ENCODE data around the gene SMARCC1. TPM values are rescaled to one million over a fixed set of nuclear protein-coding genes. Genes with fewer than 3 reads are reported as not detected.
A peak's percentile ranks its signal among the peaks of the same experiment; 100 is the strongest.

Gene SMARCC1
- total RNA-seq, 1 experiment from 2014 or later: 130 TPM

- H3K27ac ChIP-seq: no peak overlapping the region
- H3K9me3 ChIP-seq (ENCODE audit: insufficient read depth, low read depth): no peaks in the 10 kb centered on the region
- ChIA-PET CTCF (no interaction called here), POLR2A (ENCODE audit: unreplicated experiment) (interaction anchor here (0.6 kb wide), 1 partner anchor 65 kb away, joined by 5 read pairs; no protein-coding TSS in a partner anchor)
- BruUV-seq (replicated peaks): no TSS peak
- peaks cover 16% of the 10 kb centered on the region for H3K79me2 ChIP-seq (ENCODE audit: low read depth)
- intact Hi-C loops (cut with micrococcal nuclease; ENCODE audit: unreplicated experiment): no loop called here
- H3K4me1 ChIP-seq (replicated peaks; ENCODE audit: insufficient read depth): peaks cover 22% of the 10 kb centered on the region
- TF ChIP-seq CTCF (conservative IDR thresholded peaks at IDR 0.05): no peak
- no peak for TF ChIP-seq EZH2 (IDR thresholded peaks at IDR 0.05; ENCODE audit: low read depth)
- H3K4me2 ChIP-seq: peak overlapping the region; percentile 97
- no peaks in the 10 kb centered on the region for H4K20me1 ChIP-seq (ENCODE audit: insufficient read depth)
- no peaks in the 10 kb centered on the region for H3K36me3 ChIP-seq (ENCODE audit: low read depth)
- H3K27me3 ChIP-seq (ENCODE audit: insufficient read depth, low read depth): no peaks in the 10 kb centered on the region
- no peak overlapping the region for H2AFZ ChIP-seq
- H3F3A ChIP-seq (ENCODE audit: insufficient read depth, low read depth): peaks cover 29% of the 10 kb centered on the region
- no peaks in the 10 kb centered on the region for H3K9me2 ChIP-seq (ENCODE audit: insufficient read depth)
- peak overlapping the region; percentile 90; the same call in 1 of the 2 replicates for H3K4me3 ChIP-seq
- DNase-seq: no peak
Measured at GRCh38 chr3:47804577-47804976, 22.9 kb upstream of the SMARCC1 start.

- no TSS peak for BruUV-seq (replicated peaks)
- intact Hi-C loops (cut with micrococcal nuclease; ENCODE audit: unreplicated experiment): loop anchor here (1.0 kb wide), 1 partner anchor 21 kb away; no protein-coding TSS in a partner anchor
- peak overlapping the region; percentile 89 for H3K27ac ChIP-seq
- CTCF ChIA-PET: no interaction called here
- peaks cover 16% of the 10 kb centered on the region for H3K79me2 ChIP-seq (ENCODE audit: low read depth)
- peak overlapping the region; percentile 90 for H3K4me3 ChIP-seq
- DNase-seq: peak in 1 of 2 experiments; percentile 61
- POLR2A ChIA-PET (ENCODE audit: unreplicated experiment): interaction anchor here (0.5 to 0.7 kb wide), 2 partner anchors 23 to 142 kb away, joined by 3 read pairs; no protein-coding TSS in a partner anchor
- no peaks in the 10 kb centered on the region for H3K36me3 ChIP-seq (ENCODE audit: low read depth)
- no peaks in the 10 kb centered on the region for H3K9me2 ChIP-seq (ENCODE audit: insufficient read depth)
- no peaks in the 10 kb centered on the region for H3K27me3 ChIP-seq (ENCODE audit: insufficient read depth, low read depth)
- no peak for TF ChIP-seq EZH2 (IDR thresholded peaks at IDR 0.05; ENCODE audit: low read depth)
- H2AFZ ChIP-seq: peak overlapping the region; percentile 88
- H3K4me1 ChIP-seq (replicated peaks; ENCODE audit: insufficient read depth): peaks cover 22% of the 10 kb centered on the region
- H4K20me1 ChIP-seq (ENCODE audit: insufficient read depth): no peaks in the 10 kb centered on the region
- H3F3A ChIP-seq (ENCODE audit: insufficient read depth, low read depth): peaks cover 29% of the 10 kb centered on the region
- no peaks in the 10 kb centered on the region for H3K9me3 ChIP-seq (ENCODE audit: insufficient read depth, low read depth)
- peak overlapping the region; percentile 97 for H3K4me2 ChIP-seq
Measured at GRCh38 chr3:47803480-47804025, 21.9 kb upstream of the SMARCC1 start.

- DNase-seq: peak; percentile 54 to 92
- peaks cover 22% of the 10 kb centered on the region for H3K4me1 ChIP-seq (replicated peaks; ENCODE audit: insufficient read depth)
- H3K4me2 ChIP-seq: peak within 1 kb of the TSS; percentile 97
- peaks cover 16% of the 10 kb centered on the region for H3K79me2 ChIP-seq (ENCODE audit: low read depth)
- no peaks in the 10 kb centered on the region for H3K9me2 ChIP-seq (ENCODE audit: insufficient read depth)
- H2AFZ ChIP-seq: peak within 1 kb of the TSS; percentile 88
- TF ChIP-seq CTCF (conservative IDR thresholded peaks at IDR 0.05): no peak
- TF ChIP-seq EZH2 (IDR thresholded peaks at IDR 0.05; ENCODE audit: low read depth): no peak
- H4K20me1 ChIP-seq (ENCODE audit: insufficient read depth): no peaks in the 10 kb centered on the region
- no peaks in the 10 kb centered on the region for H3K27me3 ChIP-seq (ENCODE audit: insufficient read depth, low read depth)
- peaks cover 29% of the 10 kb centered on the region for H3F3A ChIP-seq (ENCODE audit: insufficient read depth, low read depth)
- intact Hi-C loops (cut with micrococcal nuclease; ENCODE audit: unreplicated experiment): loop anchor here (1.0 kb wide), 2 partner anchors 21 to 290 kb away; partner anchors contain the start of gene ELP6
- ChIA-PET POLR2A (ENCODE audit: unreplicated experiment) (interaction anchor here (0.5 to 0.8 kb wide), 5 partner anchors 11 to 422 kb away, joined by 3 to 4 read pairs (median 4); no protein-coding TSS in a partner anchor), CTCF (no interaction called here)
- H3K27ac ChIP-seq: peak within 1 kb of the TSS; percentile 89
- H3K9me3 ChIP-seq (ENCODE audit: insufficient read depth, low read depth): no peaks in the 10 kb centered on the region
- no TSS peak for BruUV-seq (replicated peaks)
- peak within 1 kb of the TSS; percentile 90 for H3K4me3 ChIP-seq
- no peaks in the 10 kb centered on the region for H3K36me3 ChIP-seq (ENCODE audit: low read depth)
Measured at GRCh38 chr3:47802734-47803479, 21.2 kb upstream of the SMARCC1 start, which contains the start of gene DHX30. DHX30 (plus strand) TSS chr3:47803138; CDS start chr3:47810684, 7,546 bp downstream.

All from PC-9 (cell line).